Measurements from ENCODE around the gene HHATL. TPM values are rescaled to one million over a fixed set of nuclear protein-coding genes. Genes with fewer than 3 reads are reported as not detected.
A peak's percentile ranks its signal among the peaks of the same experiment; 100 is the strongest.

Gene HHATL
- total and polyA plus RNA-seq, 2 of the 8 experiments (the other 6 are each of a cell fraction or from before 2014, with no cell fraction given) = 0.18 TPM; not detected in 1

- 95% methylated on average over 5 of the region's 5 CpGs; no CpG with 5 or more reads in 1 of the 2 experiments for WGBS, 2 experiments (ENCODE audit: extremely low coverage in 1 of 2, insufficient coverage in 1 of 2, insufficient read length in 1 of 2, insufficient replicate concordance in 2 of 2, low coverage in 1 of 2, low lambda C conversion rate in 2 of 2, missing lambda C conversion rate in 1 of 2)
- TF ChIP-seq, protein P1, sequence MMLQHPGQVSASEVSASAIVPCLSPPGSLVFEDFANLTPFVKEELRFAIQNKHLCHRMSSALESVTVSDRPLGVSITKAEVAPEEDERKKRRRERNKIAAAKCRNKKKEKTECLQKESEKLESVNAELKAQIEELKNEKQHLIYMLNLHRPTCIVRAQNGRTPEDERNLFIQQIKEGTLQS (IDR thresholded peaks at IDR 0.05; ENCODE audit: insufficient read depth, low read depth, low read length) = no peak
- TF ChIP-seq RFX5 (IDR thresholded peaks at IDR 0.05; ENCODE audit: borderline replicate concordance, low read depth, low read length) = no peak
- TF ChIP-seq RAD21 (IDR thresholded peaks at IDR 0.05 in 1 of 2, conservative IDR thresholded peaks at IDR 0.05 in 1 of 2; ENCODE audit: low read depth in 2 of 2, low read length in 2 of 2) = no peak
- no peak for TF ChIP-seq TAF7 (optimal IDR thresholded peaks at IDR 0.05; ENCODE audit: borderline replicate concordance, low read depth, low read length)
- TF ChIP-seq CBX5 (IDR thresholded peaks at IDR 0.05; ENCODE audit: low read depth, low read length) = no peak
- no peak for TF ChIP-seq EGR1 (IDR thresholded peaks at IDR 0.05; ENCODE audit: borderline replicate concordance, low read depth, low read length)
- TF ChIP-seq POU5F1 (IDR thresholded peaks at IDR 0.05; ENCODE audit: low read depth, low read length) = no peak
- no peak for TF ChIP-seq YY1 (IDR thresholded peaks at IDR 0.05; ENCODE audit: low read depth, low read length)
- no peak for TF ChIP-seq TCF12 (IDR thresholded peaks at IDR 0.05; ENCODE audit: low read depth, low read length)
- TF ChIP-seq E2F6 (IDR thresholded peaks at IDR 0.05) = no peak
- TF ChIP-seq NANOG (IDR thresholded peaks at IDR 0.05; ENCODE audit: insufficient read depth, low read depth, low read length, poor library complexity, severe bottlenecking) = no peak
Measured at GRCh38 chr3:42712688-42713372, 10.2 kb upstream of the HHATL start.

More at GRCh38 chr3:42712688-42713372, 10.2 kb upstream of the HHATL start:
- Histone ChIP-seq H2BK15ac (ENCODE audit: low read length) (no peak overlapping the region), H2BK12ac (ENCODE audit: low read depth, low read length) (no peak overlapping the region), H3K23ac (ENCODE audit: insufficient read length) (no peak overlapping the region), H2AK5ac (ENCODE audit: low read depth, low read length) (no peak overlapping the region), H3K36me3 (ENCODE audit: control insufficient read depth in 2 of 4, insufficient read depth in 4 of 4, low read length in 3 of 4) (no peaks in the 10 kb centered on the region), H4K8ac (ENCODE audit: extremely low read depth, insufficient read depth, low read length) (no peak overlapping the region), H3K4ac (replicated peaks; ENCODE audit: insufficient read length, low read depth, low read length) (no peak overlapping the region), H3K27ac (ENCODE audit: low read depth, low read length) (no peak overlapping the region), H3K9ac (replicated peaks in 1 of 4; ENCODE audit: extremely low read depth in 1 of 4, low read depth in 3 of 4, low read length in 3 of 4) (no peak overlapping the region), H3K9me3 (ENCODE audit: insufficient read depth in 2 of 2, low read depth in 1 of 2, low read length in 1 of 2) (no peaks in the 10 kb centered on the region), H2BK120ac (replicated peaks; ENCODE audit: low read depth, low read length) (no peak overlapping the region), H3K79me2 (ENCODE audit: control insufficient read depth in 1 of 2, insufficient read depth in 2 of 2, low read length in 2 of 2) (no peaks in the 10 kb centered on the region), H3K23me2 (ENCODE audit: low read depth, low read length) (no peaks in the 10 kb centered on the region), H4K91ac (replicated peaks; ENCODE audit: insufficient read length, low read length) (no peak overlapping the region), H3K14ac (ENCODE audit: insufficient read length) (no peak overlapping the region), H2AFZ (ENCODE audit: low read length) (no peak overlapping the region), H2BK5ac (ENCODE audit: low read depth, low read length) (peak overlapping the region; percentile 18; the same call in 1 of the 2 replicates), H3K18ac (ENCODE audit: extremely low read depth, low read length) (no peak overlapping the region), H2BK20ac (ENCODE audit: low read length) (no peak overlapping the region), H4K5ac (ENCODE audit: insufficient read length, low read depth, low read length) (no peak overlapping the region), H3K4me1 (replicated peaks in 1 of 4; ENCODE audit: control insufficient read depth in 3 of 4, insufficient read depth in 4 of 4, low read length in 3 of 4) (no peaks in the 10 kb centered on the region; a peak in 2 of 7 replicates), H3K4me2 (ENCODE audit: insufficient read depth in 1 of 2, low read depth in 2 of 2, low read length in 2 of 2) (no peak overlapping the region), H3K56ac (replicated peaks; ENCODE audit: insufficient read length, low read depth, low read length) (no peak overlapping the region), H4K20me1 (replicated peaks in 1 of 2; ENCODE audit: control insufficient read depth in 1 of 2, insufficient read depth in 2 of 2, low read length in 2 of 2) (no peaks in the 10 kb centered on the region), H3K79me1 (ENCODE audit: low read depth, low read length) (no peaks in the 10 kb centered on the region), H3K27me3 (replicated peaks in 1 of 4; ENCODE audit: control insufficient read depth in 3 of 4, extremely low read depth in 1 of 4, insufficient read depth in 3 of 4, low read length in 3 of 4) (no peaks in the 10 kb centered on the region), H3K4me3 (ENCODE audit: extremely low read depth in 1 of 4, insufficient read depth in 2 of 4, low read depth in 3 of 4, low read length in 4 of 4) (no peak overlapping the region)
- ChIA-PET CTCF (ENCODE audit: partially characterized antibody) (interaction anchor here (0.6 to 11.4 kb wide), 14 partner anchors 10 to 293 kb away, joined by 3 to 53 read pairs (median 5); partner anchors contain the start of gene HHATL), POLR2A (ENCODE audit: partially characterized antibody) (interaction anchor here (0.7 to 2.3 kb wide), 4 partner anchors 9 to 59 kb away, joined by 3 to 9 read pairs (median 4); partner anchors contain the start of genes HHATL and ZBTB47)
- FAIRE-seq (no peak), DNase-seq (ENCODE audit: low read depth in 1 of 2, low spot score in 2 of 2) (peak in 1 of 2 experiments; percentile 29)
